Muscle of leg (tissue), 11 donors: ENCODE measurements around the gene FKBP2. TPM values are rescaled to one million over a fixed set of nuclear protein-coding genes. Genes with fewer than 3 reads are reported as not detected.

Experiments used
- DNase-seq: peaks from one replicate; pipeline ENCODE4 v3.0.0; 2013
- H3K27ac ChIP-seq: one replicate; pipeline ENCODE4 v1.5.1; 2013; ENCODE audit warnings: mild to moderate bottlenecking, low read length, control low read depth
- H3K27me3 ChIP-seq: one replicate; pipeline ENCODE4 v1.6.1; 2013; ENCODE audit warnings: low read length; ENCODE audit not compliant: control insufficient read depth, insufficient read depth
- H3K36me3 ChIP-seq: one replicate; pipeline ENCODE4 v1.6.1; 2013; ENCODE audit warnings: low read length; ENCODE audit not compliant: control insufficient read depth, insufficient read depth
- H3K4me1 ChIP-seq: one replicate; pipeline ENCODE4 v1.6.1; 2013; ENCODE audit warnings: low read length; ENCODE audit not compliant: control insufficient read depth, insufficient read depth
- H3K4me3 ChIP-seq: one replicate; pipeline ENCODE4 v1.5.1; 2013; ENCODE audit warnings: low read length, control low read depth
- H3K9me3 ChIP-seq: replicated peaks from 2 replicates; pipeline ENCODE4 v1.6.1; 2013; ENCODE audit warnings: low read depth, low read length; ENCODE audit not compliant: control insufficient read depth
- WGBS: methylation state at CpG from one replicate; pipeline ENCODE4 v1.1.5; 2013; ENCODE audit warnings: missing lambda C conversion rate; ENCODE audit not compliant: insufficient coverage; 5-methylcytosine and 5-hydroxymethylcytosine counted together
- polyA plus RNA-seq, 8 donors: library from polyadenylated mRNA; unstranded; fragments of 120-200 nt; gene quantifications; one replicate each; pipeline versions ENCODE4 v1.2.1 to v1.2.3, GENCODE V29; 2013; ENCODE audit warnings: inconsistent platforms in 1 of 8, low replicate concordance in 1 of 8; ENCODE audit not compliant: insufficient read length in 8 of 8, insufficient read depth in 1 of 8
- total RNA-seq: library from RNA; stranded (reverse); fragments of 120-200 nt; gene quantifications from one replicate; pipeline ENCODE4 v1.2.4, GENCODE V29; 2013

FKBP2 gene
- total and polyA plus RNA-seq, 9 donors = 40.4 to 60.6 (median 53.8) TPM

GRCh38 chr11:64204464-64204989, 36.4 kb upstream of the FKBP2 start:
- DNase-seq = peak; percentile 93
- H3K4me1 ChIP-seq = peaks cover 53% of the 10 kb centered on the region
- no peaks in the 10 kb centered on the region for H3K27me3 ChIP-seq
- H3K27ac ChIP-seq = peak overlapping the region; percentile 40
- no peaks in the 10 kb centered on the region for H3K9me3 ChIP-seq
- H3K4me3 ChIP-seq = no peak overlapping the region
- WGBS = 28% methylated on average over 2 of the region's 7 CpGs
- H3K36me3 ChIP-seq = peaks cover 61% of the 10 kb centered on the region

- H3K4me1 ChIP-seq = peaks cover 59% of the 10 kb centered on the region
- peak; percentile 72 for DNase-seq
- WGBS = 66% methylated on average over 20 of the region's 27 CpGs
- H3K27ac ChIP-seq = peak within 1 kb of the TSS; percentile 94
- no peaks in the 10 kb centered on the region for H3K27me3 ChIP-seq
- H3K4me3 ChIP-seq = peak within 1 kb of the TSS; percentile 20
- H3K9me3 ChIP-seq = no peaks in the 10 kb centered on the region
- peaks cover 45% of the 10 kb centered on the region for H3K36me3 ChIP-seq
These were observed 34.2 kb upstream of the FKBP2 start, which contains the start of gene FERMT3 for GRCh38 chr11:64206457-64207255. Gene FERMT3, plus strand, starts transcription at chr11:64206721. Its CDS starts 644 bp downstream, at chr11:64207365.

GRCh38 chr11:64207256-64208085, 33.4 kb upstream of the FKBP2 start:
- peak overlapping the region; percentile 20 for H3K4me3 ChIP-seq
- H3K36me3 ChIP-seq = peaks cover 41% of the 10 kb centered on the region
- H3K27me3 ChIP-seq = no peaks in the 10 kb centered on the region
- peaks cover 59% of the 10 kb centered on the region for H3K4me1 ChIP-seq
- H3K27ac ChIP-seq = peak overlapping the region; percentile 94
- H3K9me3 ChIP-seq = no peaks in the 10 kb centered on the region
- WGBS = 29% methylated on average over 19 of the region's 30 CpGs
- DNase-seq = peak; percentile 91

DNA sequence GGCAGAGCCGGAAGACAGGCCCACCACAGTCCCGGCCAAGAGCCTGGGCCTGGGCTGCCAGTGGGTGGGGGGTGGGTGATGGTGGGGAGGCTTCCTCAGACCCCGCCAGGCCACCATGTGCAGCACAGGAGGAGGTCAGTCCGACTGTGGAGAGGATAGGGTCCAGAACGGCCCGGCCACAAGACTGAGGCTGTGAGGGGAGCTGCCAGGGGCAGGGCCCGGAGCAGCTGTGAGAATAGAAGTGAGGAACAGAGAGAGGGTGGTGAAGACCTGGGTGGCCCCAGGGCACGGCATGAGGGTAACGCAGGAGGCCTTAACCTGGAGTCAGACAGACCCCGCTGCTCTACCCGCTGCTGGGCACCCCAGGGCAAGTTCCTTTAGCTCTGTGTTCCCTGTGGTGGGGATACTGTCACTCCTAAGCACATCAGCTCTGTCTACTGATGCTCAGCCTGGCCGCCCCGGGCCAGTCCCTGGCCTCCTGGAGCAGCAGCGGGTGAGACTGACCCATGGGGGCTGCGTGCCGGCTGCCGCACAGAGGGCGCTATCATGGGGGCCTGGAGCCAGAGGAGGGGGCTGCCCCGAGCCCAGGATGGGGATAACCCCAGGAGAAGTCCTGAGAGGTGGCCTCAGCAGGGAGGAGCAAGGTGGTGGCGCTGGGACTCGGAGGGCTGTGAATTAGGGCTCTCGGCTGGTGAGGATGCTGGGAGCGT, 32.7 kb upstream of the FKBP2 start:
- DNase-seq = peak; percentile 33
- no peaks in the 10 kb centered on the region for H3K27me3 ChIP-seq
- peaks cover 33% of the 10 kb centered on the region for H3K36me3 ChIP-seq
- peak overlapping the region; percentile 94 for H3K27ac ChIP-seq
- 71% methylated on average over 17 of the region's 23 CpGs for WGBS
- peak overlapping the region; percentile 20 for H3K4me3 ChIP-seq
- no peaks in the 10 kb centered on the region for H3K9me3 ChIP-seq
- H3K4me1 ChIP-seq = peaks cover 59% of the 10 kb centered on the region

GRCh38 chr11:64208796-64209562, 31.9 kb upstream of the FKBP2 start:
- DNase-seq = peak; percentile 30
- H3K4me1 ChIP-seq = peaks cover 56% of the 10 kb centered on the region
- H3K27ac ChIP-seq = peak overlapping the region; percentile 94
- no peaks in the 10 kb centered on the region for H3K27me3 ChIP-seq
- H3K4me3 ChIP-seq = no peak overlapping the region
- WGBS = 68% methylated on average over 18 of the region's 18 CpGs
- peaks cover 26% of the 10 kb centered on the region for H3K36me3 ChIP-seq
- no peaks in the 10 kb centered on the region for H3K9me3 ChIP-seq

DNA sequence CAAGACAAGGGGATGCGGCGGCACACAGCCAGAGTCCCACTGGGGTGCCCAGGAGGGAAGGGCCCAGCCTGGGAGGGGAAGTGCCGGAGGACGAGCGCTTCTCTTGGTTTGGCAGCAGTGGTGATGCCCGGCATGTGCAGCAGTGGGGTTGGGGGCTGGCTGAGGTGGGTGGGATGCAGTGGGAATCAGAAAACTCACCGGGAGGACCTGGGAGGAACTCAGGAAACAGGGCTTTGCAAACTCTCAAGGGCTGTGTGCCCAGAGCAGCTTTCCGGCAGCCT, 31.4 kb upstream of the FKBP2 start:
- Histone ChIP-seq H3K4me1 (peaks cover 50% of the 10 kb centered on the region), H3K27ac (no peak overlapping the region), H3K27me3 (no peaks in the 10 kb centered on the region), H3K4me3 (no peak overlapping the region), H3K9me3 (no peaks in the 10 kb centered on the region), H3K36me3 (peaks cover 21% of the 10 kb centered on the region)
- WGBS = 83% methylated on average over 6 of the region's 8 CpGs
- DNase-seq = no peak

DNA sequence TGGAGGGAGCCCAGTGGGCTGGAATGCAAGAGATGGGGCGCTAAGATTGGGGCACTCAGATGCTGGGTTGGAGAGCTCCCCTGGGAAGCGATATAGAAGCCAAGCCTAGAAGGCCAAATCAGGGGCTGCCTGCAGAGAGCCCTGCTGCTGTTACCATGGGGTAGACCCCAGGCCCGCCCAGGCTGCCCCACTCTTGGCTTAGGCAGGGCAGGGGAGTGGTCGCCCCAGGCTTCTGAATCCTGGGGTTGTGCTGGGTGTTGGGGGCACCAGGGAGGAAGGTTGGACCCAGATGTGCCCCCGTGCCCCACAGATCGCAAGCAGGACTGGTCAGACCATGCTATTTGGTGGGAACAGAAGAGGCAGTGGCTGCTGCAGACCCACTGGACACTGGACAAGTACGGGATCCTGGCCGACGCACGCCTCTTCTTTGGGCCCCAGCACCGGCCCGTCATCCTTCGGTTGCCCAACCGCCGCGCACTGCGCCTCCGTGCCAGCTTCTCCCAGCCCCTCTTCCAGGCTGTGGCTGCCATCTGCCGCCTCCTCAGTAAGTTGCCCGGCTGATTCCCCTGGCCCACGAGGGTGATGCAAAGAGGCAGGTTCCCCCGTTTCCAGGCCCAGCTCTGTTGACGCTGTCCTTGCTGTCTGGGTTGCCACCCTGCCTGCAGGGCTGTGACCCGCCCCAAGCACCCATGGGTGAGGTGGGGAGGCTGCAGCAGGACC, 30.4 kb upstream of the FKBP2 start:
- no peaks in the 10 kb centered on the region for H3K27me3 ChIP-seq
- no peaks in the 10 kb centered on the region for H3K9me3 ChIP-seq
- peaks cover 16% of the 10 kb centered on the region for H3K36me3 ChIP-seq
- no peak overlapping the region for H3K27ac ChIP-seq
- peaks cover 43% of the 10 kb centered on the region for H3K4me1 ChIP-seq
- DNase-seq = no peak
- 84% methylated on average over 23 of the region's 24 CpGs for WGBS
- no peak overlapping the region for H3K4me3 ChIP-seq

DNA sequence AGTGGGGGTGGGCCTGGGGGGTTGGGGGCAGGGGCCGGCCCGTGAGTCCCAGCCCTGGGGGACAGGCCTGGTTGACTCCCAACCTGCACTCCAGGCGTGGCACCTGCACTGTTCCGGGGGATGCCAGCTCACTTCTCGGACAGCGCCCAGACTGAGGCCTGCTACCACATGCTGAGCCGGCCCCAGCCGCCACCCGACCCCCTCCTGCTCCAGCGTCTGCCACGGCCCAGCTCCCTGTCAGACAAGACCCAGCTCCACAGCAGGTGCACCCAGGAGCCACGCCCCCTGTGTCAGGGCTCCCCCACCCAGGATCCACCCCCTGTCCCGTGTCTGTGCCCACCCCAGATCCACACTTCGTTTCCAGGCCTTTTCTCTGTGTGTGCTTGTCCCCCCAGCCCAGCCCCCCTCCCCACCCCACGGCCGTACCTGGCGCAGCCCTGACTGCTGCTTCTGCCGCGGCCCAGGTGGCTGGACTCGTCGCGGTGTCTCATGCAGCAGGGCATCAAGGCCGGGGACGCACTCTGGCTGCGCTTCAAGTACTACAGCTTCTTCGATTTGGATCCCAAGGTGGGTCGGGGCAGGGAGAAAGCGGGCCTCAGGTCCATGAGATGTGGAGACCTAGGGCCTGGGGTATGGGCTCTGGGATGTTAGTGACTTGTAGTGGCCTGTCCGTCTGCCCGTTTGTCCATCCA, 29.6 kb upstream of the FKBP2 start:
- Histone ChIP-seq H3K9me3 (no peaks in the 10 kb centered on the region), H3K4me3 (no peak overlapping the region), H3K36me3 (peaks cover 8% of the 10 kb centered on the region), H3K4me1 (peaks cover 38% of the 10 kb centered on the region), H3K27me3 (no peaks in the 10 kb centered on the region), H3K27ac (no peak overlapping the region)
- no peak for DNase-seq
- 78% methylated on average over 18 of the region's 30 CpGs for WGBS
